22Rv1 (cell line): ENCODE data around the gene GATB.

Experiments
- CTCF ChIP-seq: fragments of 450-650 bp; IDR thresholded peaks from 2 replicates; pipeline ENCODE4 v1.5.1; 2017; ENCODE audit warnings: mild to moderate bottlenecking
- ZFX ChIP-seq: fragments of 450-650 bp; IDR thresholded peaks from 2 replicates; pipeline ENCODE4 v1.6.1; 2017; ENCODE audit warnings: antibody characterized with exemption, borderline replicate concordance

- TF ChIP-seq CTCF (no peak), ZFX (no peak)
These were observed 79.7 kb downstream of the GATB start for GRCh38 chr4:151681085-151681484.
